ENCODE measurements around the gene ZBTB1.
"Not testable (repeated sequence)": the region's sequence is repeated elsewhere in the genome, so short reads cannot be mapped to it uniquely, and the experiment has no call there.

Gene ZBTB1

DNA sequence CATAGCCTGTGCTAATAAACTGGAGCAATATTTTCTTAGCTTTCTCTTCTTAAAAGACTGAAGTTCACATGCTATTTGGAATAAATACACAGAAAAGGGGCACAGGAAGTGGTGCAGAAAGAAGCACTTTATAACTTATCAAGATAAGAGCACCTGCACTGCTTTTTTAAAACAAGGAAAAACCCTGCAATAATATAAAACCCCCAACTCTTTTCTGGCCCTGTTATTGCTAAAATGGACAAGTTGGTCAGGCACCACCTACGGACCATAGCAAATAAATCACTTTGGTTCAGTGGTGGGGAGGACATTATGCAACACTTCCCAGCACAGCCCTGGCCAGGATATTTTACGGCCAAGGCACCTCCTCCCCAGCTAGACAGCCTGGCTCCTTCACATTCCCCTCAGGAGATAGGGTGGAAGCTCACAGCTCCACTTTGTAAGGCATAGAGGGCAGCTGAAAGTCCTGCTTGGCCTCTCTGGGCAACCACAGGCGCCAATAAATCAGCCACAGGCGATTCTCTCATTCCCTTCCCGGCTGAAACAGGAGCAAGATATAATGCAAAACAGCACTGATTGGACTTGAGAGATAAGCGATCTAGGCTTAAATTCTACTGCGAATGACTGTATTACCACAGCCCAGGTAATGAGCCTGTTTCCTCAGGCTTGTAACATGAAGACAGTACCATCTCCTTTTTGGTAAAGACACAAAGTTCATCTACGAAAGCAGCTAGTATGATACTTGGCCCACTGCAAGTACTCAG lies 3.0 kb upstream of the ZBTB1 start:
- peak; percentile 74 for DNase-seq

GRCh38 chr14:64502456-64502855 lies 2.1 kb upstream of the ZBTB1 start:
- no peak for DNase-seq

GRCh38 chr14:64502887-64503433 lies 1.6 kb upstream of the ZBTB1 start:
- peak; percentile 19 for DNase-seq

GRCh38 chr14:64503434-64504309 lies 898 bp upstream of the ZBTB1 start, which contains the start of gene ZBTB25:
Gene ZBTB25 (minus strand): TSS chr14:64503838. CDS start chr14:64490533, 13,305 bp downstream.
- peak; percentile 96 for DNase-seq

- DNase-seq = peak; percentile 91
Observed at GRCh38 chr14:64504897-64505794, 576 bp downstream of the ZBTB1 start.

DNA sequence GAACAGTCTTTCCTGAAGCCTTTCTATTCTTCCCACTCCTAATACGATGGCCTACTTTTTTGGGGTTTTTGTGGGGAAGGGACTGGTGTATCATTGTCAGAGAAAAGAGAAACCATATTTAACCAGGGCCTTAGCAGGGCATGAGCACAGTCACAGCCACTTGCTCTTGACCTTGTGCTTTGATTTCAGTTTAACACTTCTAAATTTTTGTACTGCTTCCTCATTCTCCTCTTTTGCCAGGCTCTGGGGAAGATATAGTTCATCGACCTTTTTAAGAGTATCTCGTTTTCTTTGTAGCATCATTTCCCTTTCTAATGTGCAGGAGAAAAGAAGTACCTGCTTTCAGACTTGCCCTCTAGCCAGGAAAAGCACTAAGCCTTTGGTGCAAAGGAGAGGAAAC lies 2.2 kb downstream of the ZBTB1 start:
- DNase-seq = no peak

DNA sequence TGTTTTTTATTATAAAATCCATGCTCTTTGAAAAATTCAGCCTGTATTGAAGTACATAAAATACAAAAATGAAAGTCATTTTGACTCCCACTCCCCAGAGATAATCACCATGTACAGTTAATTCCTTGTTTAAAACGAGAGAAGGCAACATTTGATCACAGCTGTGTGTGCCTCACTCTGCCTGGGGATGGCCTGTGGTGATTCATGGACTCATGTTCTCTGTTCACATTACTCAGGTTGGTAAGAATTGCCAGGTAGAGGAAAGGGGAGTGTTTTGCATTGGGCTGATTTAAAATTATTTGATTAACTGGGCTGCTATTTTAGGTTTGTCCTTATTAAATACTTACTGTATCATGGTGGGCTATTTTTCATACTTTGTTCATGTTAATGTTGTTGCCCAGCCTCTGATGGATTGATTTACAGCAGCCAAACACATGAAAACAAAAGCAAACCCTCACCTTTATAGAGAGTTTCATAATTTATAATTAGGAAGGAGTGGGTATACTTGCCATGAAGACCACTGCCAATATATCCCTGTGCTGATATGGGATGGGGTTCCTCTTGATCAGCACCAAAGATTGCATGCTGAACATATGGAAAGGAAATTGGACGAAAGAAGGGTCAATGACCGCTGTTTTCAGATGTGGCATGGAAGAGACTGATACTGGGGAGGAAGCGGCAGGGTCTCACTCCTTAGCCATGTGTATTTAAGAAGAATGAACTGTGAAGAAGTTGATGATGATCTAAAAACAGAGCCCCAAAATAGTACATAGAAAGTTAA lies 3.0 kb downstream of the ZBTB1 start:
- DNase-seq = no peak

DNA sequence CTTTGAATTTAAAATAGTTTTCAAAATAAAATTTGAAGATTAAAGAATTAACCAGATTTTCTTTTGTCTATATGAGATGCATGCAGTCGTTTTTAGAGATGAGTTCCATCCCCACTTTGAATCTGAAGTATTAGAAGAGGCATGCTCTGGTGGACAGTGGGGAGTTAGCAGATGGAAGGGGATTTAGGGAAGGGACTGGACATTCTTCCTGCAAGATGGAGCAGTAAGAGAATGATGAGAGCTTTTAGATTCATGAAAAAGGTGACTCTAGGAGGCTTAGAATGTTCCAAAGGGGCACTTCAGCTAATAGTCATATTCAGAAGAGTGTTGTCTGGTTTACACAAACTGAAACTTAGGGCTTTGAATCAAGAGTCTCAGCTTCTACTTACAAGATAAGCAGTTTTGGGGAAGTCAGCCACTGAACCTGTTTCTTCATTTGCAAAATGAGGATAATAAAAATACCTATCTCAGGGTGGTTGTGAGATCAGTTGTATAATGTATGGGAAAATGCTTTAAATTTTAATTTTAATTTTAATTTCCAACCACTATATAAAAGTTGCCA lies 3.7 kb downstream of the ZBTB1 start:
- no peak for DNase-seq

DNA sequence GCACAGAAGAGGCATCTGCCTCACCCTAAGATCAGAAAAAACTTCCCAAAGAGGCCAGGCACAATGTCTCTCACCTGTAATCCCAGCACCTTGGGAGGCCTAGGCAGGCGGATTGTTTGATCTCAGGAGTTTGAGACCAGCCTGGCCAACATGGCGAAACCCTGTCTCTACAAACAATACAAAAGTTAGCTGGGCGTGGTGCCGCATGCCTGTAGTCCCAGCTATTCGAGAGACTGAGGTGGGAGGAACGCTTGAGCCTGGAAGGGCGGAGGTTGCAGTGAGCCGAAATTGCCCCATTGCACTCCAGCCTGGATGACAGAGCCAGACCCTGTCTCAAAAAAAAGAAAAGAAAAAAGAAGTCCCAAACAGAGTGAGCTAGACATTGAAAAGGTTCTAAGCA lies 4.5 kb downstream of the ZBTB1 start:
- DNase-seq = no peak

DNA sequence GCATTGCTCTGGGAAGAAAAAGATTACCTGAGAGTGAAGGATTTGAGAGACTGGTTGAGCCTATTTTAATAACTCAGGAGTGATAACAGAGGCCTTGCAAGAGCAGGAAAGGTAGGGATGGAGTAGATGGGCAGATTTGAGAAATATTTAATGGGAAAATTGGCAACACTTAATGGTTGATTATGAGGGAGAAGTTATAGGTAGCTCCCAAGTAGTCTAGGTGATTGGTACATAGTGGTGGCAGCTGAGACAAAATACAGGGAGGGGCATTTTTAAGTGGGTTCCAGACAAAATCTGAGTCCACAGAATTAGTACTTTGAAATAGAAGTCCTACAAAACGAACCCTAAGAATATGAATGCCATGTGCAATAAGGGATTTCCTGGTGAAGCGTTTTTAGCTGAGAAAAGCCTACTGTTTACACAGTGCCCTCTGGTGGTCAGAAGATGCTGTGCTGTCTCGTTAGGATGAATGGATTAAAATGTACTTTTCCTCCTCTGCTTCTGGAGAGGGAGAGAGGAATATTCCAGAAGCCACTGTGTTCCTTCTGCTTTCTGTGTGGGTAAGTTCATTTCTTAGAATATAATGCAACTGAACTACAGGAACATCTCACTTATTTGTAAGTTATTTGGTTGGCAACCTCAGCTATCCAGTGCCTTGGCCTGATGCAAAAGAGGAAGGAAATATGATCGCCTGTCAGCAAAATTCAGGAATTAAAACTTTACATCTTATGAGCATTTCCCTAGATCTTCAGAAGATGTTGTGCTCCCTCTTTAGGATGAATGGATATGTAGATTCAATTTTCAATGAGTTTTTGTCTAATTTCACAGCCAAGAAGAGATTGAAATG lies 6.5 kb downstream of the ZBTB1 start:
- peak; percentile 57 for DNase-seq

- DNase-seq = no peak
Observed at GRCh38 chr14:64513271-64513670, 8.7 kb downstream of the ZBTB1 start.

DNA sequence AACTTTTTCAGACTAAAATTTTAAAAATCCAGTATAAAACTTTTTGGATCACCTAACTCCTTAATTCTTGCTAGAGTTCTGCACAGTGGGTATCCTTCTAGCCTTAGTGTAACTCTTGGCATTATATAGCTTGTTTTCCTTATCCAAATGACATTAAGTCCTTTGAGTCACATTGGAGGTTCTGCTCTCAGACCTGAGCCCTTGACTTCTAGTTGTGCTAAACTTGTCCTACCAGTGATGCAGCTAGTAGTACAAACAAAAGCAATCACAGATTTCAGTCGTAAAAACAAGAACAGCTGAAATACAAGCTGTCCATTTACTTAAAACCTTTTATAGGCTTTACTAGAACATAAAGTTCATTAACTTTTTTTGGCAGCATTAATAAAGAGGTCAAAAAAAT lies 10.5 kb downstream of the ZBTB1 start:
- no peak for DNase-seq

- no peak for DNase-seq
Observed at GRCh38 chr14:64516969-64517368, 12.4 kb downstream of the ZBTB1 start.

- not testable (repeated sequence) for DNase-seq
Observed at GRCh38 chr14:64517667-64518066, 13.1 kb downstream of the ZBTB1 start.

- DNase-seq = no peak
Observed at GRCh38 chr14:64518229-64518628, 13.7 kb downstream of the ZBTB1 start.

- DNase-seq = no peak
Observed at GRCh38 chr14:64520699-64521098, 16.1 kb downstream of the ZBTB1 start.

DNA sequence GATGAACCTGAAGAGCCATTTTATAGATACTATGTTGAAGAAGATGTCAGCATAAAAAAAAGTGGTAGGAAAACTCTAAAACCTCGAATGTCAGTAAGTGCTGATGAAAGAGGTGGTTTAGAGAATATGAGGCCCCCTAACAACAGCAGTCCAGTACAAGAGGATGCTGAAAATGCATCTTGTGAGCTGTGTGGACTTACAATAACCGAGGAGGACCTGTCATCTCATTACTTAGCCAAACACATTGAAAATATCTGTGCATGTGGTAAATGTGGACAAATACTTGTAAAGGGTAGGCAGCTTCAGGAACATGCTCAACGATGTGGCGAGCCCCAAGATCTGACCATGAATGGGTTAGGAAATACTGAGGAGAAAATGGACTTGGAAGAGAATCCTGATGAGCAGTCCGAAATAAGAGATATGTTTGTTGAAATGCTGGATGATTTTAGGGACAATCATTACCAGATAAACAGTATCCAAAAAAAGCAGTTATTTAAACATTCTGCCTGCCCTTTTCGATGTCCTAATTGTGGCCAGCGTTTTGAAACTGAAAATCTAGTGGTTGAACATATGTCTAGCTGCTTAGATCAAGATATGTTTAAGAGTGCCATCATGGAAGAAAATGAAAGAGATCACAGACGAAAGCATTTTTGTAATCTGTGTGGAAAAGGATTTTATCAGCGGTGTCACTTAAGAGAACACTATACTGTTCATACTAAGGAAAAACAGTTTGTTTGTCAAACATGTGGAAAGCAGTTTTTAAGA lies 18.2 kb downstream of the ZBTB1 start:
- no peak for DNase-seq

GRCh38 chr14:64525354-64525753 lies 20.8 kb downstream of the ZBTB1 start:
- DNase-seq = no peak

- no peak for DNase-seq
Observed at GRCh38 chr14:64531567-64531966, 27.0 kb downstream of the ZBTB1 start.

All from fibroblast of skin of right quadriceps (primary cell).